Hematopoietic multipotent progenitor cell (in vitro differentiated cells): ENCODE data around the gene PAMR1. TPM values are rescaled to one million over a fixed set of nuclear protein-coding genes. Genes with fewer than 3 reads are reported as not detected.
"Not testable (repeated sequence)": the region's sequence is repeated elsewhere in the genome, so short reads cannot be mapped to it uniquely, and the experiment has no call there.

Experiments used
- DNase-seq, 3 donors: peaks; one replicate each; pipeline ENCODE4 v3.0.0-alpha.2; 2011 to 2015; ENCODE audit warnings: low read depth in 2 of 3, low spot score in 2 of 3
- total RNA-seq: library from RNA; depleted of rRNA; stranded (reverse); fragments of >200 nt; gene quantifications from one replicate; pipeline ENCODE4 v1.2.3, GENCODE V29; 2012

Gene PAMR1, protein sequence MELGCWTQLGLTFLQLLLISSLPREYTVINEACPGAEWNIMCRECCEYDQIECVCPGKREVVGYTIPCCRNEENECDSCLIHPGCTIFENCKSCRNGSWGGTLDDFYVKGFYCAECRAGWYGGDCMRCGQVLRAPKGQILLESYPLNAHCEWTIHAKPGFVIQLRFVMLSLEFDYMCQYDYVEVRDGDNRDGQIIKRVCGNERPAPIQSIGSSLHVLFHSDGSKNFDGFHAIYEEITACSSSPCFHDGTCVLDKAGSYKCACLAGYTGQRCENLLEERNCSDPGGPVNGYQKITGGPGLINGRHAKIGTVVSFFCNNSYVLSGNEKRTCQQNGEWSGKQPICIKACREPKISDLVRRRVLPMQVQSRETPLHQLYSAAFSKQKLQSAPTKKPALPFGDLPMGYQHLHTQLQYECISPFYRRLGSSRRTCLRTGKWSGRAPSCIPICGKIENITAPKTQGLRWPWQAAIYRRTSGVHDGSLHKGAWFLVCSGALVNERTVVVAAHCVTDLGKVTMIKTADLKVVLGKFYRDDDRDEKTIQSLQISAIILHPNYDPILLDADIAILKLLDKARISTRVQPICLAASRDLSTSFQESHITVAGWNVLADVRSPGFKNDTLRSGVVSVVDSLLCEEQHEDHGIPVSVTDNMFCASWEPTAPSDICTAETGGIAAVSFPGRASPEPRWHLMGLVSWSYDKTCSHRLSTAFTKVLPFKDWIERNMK
- total RNA-seq = not detected

DNA sequence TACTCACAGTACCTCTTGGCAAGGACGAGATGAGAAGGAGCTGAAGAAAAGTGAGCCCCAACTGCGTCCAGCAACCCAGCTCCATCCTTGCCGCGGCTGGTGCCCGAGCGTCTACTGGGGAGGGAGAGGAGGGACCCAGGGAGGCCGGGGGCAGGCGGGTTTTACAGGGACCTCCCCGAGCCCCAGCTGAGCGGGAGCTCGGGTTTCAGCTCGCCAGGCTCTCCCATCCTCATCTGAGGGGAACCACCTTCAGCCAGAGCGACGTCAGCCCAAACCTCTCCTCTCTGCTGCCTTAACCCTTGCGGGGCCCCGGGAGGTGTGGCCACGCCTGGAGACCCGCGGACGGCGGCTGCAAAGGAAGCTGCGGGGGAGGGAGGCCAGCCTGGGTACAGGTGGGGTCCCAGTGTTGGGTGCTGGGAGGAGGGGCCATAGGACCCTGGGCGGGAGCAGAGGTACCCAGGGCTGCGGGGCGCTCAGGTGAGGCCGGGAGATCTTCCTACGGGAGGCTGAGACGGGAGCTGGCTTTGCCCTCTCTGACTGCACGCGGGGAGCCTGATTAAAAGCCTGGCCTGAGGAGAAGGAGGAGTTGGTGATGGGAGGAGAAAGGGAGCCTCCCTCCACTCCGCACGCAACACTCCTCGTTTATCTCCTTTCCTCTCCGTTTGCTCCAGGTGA is at the start of gene PAMR1:
Gene PAMR1, minus strand, starts transcription at position 116 of the 675 bp plus-strand sequence. Its CDS starts 31 bp downstream, at position 85.
- DNase-seq = peak in 2 of 3 donors; percentile 5 to 50

DNA sequence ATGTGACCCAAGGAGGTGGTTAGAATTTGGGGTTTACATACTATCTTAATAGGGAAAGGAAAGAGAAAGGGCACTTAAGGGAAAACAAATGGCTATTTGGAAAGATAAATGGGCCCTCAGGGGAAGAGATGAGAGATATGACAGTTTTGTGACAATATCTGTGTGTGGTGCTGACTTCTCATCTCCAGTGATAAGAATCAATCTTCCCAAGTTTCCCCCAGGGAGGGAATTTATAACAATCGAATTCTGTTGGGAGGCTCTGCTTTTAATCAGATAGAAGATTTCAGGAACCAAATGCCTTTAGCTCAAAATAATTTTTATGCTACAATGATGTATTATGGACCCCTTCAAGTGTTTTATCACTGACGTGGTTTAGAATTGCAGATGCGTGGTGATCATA is 46.3 kb upstream of the PAMR1 start:
- no peak for DNase-seq

DNA sequence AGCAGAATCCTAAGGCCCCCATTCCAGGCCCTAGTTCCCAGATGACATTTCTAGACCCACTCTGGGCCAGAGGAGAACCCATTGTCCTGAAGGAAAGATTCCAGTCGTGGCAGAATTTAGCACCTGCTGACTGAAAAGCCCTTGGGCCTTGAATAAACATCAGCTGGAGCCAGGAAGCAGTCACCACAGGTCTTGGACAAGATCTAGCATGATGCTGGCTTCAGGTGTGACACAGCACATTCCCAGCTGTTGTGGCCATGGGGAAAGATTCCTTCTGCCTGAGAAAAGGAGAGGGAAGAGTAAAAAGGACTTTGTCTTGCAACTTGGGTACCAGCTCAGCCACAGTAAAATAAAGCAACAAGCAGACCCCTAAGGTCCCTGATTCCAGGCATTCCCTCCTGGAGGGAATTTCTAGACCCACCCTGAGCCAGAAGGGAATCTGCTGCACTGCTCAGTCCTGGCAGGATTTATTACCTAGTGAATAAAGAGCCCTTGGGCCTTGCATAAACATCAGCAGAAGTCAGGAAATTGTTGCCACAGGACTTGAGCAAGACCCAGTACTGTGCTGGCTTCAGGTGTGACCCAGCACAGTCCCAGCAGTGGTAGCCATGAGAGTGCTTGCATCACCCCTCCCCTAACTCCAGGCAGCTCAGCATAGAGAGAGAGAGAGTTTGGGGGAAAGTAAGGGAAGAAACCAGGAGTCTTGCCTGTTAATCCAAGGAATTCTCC is 42.5 kb upstream of the PAMR1 start:
- DNase-seq = no peak

DNA sequence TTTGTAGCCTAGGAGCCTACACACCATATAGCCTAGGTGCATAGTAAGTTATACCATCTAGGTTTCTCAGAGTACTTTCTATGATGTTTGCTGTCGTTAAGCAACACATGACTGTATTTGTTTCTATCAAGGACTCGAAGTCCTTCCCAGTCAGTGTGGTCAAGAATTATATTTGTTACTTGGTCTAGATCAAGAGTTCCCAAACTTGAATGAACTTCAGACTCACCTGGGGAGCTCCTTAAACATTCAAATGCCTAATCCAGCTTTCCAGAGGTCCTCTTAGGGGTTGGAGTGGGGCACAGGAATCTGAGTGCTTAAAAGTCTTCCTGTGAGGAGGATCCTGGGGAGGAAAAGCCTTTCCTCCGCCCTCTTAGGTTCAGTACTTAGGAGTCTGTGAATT is 41.5 kb upstream of the PAMR1 start:
- no peak for DNase-seq

DNA sequence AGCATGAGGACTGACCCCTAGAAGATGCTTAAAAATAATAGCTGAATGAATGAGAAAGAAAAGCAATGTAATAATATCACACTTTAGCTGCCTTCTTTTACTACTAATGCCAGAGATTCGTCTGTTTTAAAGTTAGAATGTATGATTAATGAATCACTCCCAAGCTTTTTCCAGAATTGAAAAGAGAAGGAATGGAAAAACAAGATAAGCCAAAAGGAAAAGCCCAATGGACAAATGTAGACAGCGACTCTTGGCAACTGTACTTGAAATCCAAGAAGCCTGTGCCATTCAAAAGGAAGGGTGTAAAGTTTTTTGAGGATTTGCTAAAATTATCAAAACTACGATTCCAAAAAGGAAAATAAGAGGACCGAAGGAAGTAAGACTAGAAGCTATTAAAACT is 40.8 kb upstream of the PAMR1 start:
- DNase-seq = no peak

DNA sequence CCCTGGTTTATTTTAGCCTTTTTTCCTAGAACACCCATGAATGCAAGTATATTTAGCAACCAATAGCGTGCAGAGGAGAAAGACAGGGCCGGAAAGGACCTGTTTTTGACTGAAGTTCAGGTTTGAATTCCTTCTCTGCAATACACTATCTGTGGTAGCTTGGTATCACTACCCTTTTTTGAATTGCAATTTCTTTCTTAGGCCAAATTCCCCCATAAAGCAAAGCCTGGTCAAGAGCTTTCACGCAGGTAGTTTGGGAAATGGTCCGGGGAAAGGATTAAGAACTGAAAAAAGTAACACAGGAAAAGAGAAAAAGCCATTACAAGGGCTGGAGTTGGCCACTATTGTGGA is 38.8 kb upstream of the PAMR1 start:
- no peak for DNase-seq

DNA sequence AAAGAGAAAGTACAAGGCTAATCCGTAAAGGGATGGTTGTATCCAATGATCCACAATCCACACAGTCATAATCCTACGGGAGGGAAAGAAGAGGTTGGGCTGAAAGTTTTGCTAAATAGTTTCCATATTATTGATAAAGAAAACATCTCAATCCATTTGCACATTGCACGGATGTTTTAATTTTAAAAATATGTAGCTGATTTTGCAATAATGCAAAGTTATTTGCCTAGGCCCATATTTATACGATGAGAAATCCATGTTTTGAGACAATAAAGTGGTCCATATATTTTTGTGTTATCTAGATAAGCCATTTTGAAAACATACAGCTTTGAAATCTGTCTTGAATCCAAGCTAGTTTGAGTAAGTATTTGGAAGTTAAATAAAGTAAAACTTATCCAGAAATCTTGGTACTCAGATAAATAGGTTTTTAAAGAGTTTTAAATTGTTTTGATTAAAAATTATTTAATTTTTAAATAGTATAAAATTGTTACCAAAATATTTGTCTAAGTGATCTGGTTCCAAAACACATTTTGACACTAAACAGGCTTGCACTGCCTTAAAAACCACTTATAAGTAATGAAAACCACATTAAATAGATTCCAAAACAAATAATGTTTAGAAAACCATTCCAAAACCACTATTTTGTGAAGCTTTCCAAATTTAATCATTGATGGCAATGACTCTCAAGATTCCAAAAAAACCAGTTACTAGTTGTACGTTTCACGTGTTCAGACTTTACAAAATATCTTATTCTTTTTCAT is 38.2 kb upstream of the PAMR1 start:
- no peak for DNase-seq

DNA sequence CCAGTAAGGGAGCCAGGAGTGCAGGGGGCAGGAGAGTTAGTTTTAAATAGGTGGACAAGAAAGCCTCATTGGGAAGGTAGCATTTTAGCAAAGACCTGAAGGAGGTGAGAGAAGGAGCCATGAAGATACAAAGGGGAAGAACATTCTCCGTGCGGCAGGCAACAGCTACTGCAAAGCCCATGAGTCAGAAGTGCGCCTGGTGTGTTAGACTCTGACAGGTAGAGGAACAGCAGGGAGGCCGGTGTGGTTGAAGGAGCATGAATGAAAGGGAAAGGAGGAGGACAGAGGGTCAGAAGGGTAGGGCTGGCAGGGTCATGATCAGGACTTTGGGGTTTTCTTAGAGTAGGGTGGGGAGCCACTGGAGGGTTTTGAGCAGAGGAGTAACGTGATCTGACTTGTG is 34.5 kb upstream of the PAMR1 start:
- no peak for DNase-seq

DNA sequence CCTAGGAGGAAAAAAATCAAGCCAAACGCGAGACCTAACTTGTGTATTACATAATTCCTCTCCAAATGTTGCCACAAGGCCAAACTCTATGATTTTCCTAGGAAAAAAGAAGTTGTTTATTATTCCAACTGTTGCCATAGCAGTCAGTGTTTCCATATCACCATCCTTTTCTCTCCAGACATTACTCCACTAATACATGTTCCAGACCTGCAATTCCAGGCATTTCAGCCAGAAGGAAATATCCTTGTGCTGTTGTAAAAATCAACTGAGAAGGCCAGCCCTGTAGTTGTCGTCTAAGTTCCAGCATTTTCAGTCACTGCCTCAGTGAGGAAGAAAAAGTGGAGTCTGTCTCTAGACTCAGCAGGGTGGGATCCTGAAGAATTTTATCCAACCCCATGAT is 33.1 kb upstream of the PAMR1 start:
- no peak for DNase-seq

DNA sequence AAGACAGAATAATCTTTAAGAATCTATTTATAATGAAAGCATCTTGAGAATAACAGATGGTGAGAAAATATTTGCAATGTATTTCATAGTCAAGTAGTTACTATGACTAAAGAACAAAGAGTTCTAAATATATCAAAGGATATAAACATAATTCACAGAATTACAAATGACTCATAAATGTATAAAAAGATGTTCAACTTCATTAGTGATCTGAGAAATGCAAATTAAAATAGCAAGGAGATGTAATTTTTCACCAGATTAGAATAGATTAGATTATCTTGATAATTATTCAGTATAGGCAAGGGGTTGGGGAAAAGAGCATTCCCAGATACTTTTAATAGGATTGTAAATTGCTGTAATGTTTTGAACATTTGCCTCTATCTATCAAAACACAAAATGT is 30.1 kb upstream of the PAMR1 start:
- no peak for DNase-seq

DNA sequence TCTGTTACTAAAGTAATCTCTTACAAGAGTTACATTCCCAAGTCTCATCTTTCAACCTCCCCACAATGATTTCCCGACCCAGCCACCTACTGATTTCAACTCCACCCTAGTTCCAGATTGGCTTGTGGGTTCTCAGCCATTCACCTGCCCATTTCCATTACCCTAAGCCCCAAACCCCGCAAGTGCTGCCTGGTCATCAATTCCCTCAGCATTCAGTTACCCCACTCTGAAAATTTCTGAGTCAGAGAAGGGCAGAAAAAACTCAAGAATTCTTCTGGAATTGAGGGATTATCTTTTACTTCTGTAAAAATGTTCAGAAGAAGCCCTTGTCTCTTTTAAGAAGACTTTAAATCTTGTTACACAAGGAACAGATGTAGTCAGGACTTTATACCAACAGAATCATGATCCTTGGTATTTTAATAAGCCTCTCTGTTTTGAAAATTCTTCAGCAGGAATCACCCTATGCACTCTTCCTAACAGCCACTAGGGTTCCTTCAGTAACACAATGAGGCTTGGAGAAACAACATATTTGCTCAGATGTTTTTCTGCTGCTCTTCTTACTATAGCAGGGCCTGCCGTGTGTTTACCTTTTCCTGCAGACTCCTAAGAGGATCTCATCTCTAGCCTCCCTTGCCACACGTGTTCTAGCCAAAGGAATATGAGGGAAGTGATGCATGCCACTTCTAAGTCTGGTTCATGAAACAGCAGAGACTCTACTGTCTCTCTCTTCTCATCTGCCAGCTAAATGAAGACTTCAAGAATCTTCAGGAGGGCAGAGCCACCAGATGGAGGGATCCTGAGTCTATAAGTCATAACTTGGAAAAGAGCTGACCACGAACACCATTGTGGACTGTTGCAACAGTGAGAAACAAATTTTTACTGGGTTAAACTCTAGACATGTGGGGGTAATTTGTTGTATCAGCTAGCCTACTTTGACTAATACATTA is 29.3 kb upstream of the PAMR1 start:
- no peak for DNase-seq

DNA sequence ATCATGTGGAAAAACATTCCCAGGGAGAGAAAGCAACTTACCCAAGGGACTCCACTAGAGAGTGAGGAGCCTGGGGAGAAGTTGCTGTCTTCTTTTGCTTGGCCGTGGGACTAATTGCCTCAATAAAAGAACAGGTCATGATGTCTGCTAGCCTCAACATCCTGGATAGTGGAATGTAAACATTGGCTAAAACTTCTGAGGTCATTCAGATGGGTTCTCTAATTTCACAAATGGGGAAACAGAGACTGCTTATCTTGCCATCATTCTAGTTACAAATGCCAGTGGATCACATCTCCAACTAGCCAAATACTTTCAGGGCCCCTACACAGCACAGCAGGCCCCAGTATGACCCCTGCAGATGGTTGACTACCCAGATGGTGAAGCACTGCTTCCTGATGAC is 28.4 kb upstream of the PAMR1 start:
- no peak for DNase-seq

DNA sequence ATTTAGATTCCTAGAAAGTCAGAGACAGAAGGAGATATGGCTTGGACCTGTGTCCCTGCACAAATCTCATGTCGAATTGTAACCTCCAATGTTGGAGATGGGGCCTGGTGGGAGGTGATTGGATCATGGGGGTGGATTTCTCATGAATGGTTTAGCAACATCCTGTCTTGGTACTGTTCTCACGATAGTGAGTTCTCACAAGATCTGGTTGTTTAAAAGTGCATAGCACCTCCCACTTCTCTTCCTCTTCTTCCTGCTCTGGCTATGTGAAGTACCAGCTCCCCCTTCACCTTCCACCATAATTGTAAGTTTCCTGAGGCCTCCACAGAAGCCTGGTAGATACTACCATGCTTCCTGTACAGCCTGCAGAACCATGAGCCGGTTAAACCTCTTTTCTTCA is 27.6 kb upstream of the PAMR1 start:
- no peak for DNase-seq

DNA sequence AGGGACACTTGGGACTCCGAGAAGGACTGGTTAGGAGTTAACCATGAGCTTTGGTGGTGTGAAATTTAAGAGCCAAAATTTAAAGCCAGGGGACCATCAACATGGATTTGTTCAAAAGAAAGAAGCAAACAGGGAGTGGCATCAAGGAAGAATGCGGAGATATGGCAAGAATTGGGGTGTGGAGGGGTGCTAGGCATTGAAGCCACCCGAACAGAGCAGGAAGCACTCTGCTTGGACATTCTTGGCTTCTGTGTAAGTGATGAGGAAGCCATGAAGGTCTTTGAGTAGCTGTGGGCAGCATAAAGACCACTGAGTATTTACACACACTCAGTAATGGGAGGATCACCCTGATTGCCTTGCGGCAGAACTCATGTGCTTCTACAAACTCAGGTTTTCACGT is 27.2 kb upstream of the PAMR1 start:
- no peak for DNase-seq

DNA sequence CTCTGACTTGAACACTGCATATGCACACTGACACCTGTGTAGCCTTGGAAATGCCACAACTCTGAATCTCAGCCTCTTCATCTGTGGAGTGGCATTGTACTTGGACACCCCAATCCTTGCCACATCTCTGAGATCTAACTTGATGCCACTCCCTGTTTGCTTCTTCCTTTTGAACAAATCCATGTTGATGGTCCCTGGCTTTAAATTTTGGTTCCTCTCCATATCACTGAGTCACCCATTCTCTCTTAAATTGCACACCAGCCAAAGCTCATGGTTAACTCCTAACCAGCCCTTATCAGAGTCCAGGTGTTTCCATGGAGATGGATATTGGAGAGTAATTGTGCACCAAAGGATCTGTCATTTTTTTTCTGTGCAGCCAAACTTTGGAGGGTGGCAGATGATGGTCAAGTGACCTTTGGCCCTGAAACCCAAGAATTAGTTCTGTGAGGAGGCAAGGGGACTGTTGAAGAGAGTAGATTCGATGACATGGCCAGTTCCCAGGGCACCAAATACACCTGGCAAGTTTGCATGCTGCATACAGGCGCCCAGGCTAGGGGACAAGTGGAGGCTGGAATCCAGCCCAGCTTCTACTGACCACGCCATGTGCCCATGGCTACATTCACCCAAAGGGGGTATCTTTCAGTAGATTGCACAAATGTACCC is 25.1 kb upstream of the PAMR1 start:
- DNase-seq = no peak

DNA sequence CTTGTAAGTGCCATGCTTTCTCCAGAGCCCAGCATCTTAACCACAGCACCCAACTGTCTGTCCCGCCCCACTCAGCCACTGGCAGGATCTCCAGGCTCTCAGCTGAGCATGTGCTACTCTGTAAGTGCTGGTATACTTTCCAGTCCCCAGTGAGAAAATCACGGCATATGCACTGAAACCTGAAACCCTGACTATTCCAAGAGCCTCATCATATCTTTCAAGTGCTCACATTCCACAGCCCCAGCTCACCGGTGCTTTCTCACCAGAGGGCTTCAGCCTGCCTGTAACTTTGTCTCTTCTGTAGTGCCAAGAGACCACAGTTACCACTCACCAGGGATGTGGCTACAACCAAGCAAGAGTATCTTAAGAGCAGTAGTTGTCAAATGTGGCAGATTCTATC is 24.4 kb upstream of the PAMR1 start:
- no peak for DNase-seq

DNA sequence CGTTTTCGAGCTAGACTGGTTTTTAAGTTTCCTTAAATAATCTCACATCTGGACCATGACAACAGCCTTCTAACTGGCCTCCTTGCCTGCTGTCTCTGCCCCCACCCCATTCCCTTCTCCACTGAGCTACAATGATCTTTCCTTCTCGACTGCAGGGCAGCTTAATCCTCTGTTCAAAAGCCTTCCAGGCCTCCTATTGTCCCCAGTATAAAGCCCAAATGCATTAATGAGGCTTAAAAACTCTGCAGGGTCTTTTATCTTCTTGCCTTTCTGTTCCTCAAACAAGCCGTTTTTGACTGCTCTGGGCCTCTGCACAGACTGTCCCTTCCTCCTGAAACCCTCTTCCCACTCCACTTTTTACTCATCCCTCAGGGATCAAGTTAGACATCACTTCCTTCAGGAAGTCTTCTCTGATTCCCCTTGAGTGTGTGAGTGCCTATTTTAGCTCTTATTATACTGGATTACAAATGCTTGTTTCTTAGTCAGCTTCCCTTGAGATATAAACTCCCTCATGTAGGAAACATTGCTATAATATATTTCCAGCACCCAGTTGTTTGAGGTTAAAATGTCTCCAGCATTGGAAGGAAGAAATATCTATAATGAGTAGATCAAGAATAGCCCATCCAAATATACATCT is 23.6 kb upstream of the PAMR1 start:
- no peak for DNase-seq

DNA sequence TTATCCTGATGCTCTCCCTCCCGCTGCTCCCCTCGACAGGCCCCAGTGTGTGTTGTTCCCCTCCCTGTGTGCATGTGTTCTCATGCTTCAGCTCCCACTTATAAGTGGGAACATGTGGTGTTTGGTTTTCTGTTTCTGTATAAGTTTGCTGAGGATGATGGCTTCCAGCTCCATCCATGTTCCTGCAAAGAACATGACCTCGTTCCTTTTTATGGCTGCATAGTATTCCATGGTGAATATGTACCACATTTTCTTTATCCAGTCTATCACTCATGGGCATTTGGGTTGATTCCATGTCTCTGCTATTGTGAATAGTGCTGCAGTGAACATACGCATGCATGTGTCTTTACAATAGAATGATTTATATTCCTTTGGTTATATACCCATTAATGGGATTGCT is 22.6 kb upstream of the PAMR1 start:
- DNase-seq = not testable (repeated sequence)
